Panc1 (cell line): ENCODE results near the gene BCL2. TPM values are rescaled to one million over a fixed set of nuclear protein-coding genes. Genes with fewer than 3 reads are reported as not detected.

Experiments used
- ATAC-seq: fragments of 200-7000 bp; cut with Tn5 transposase; 2 replicates; pipeline ENCODE4 v1.9.1; 2020; ENCODE audit warnings: mild to moderate bottlenecking, moderate library complexity
- BruUV-seq: library from RNA; stranded (reverse); fragments of 400-500 nt; replicated peaks from 2 replicates; lab custom pipeline; 2021; lab: Mats Ljungman, UMichigan
- CTCF ChIA-PET: fragments of 300-600 bp; sonication (Branson Sonifier 250); formaldehyde crosslinking; loops from one replicate; lab custom pipeline; 2022; ENCODE audit warnings: antibody characterized with exemption; lab: Charles Lee
- POLR2A ChIA-PET: fragments of 300-600 bp; sonication (Branson Sonifier 250); formaldehyde crosslinking; loops from one replicate; lab custom pipeline; 2022; ENCODE audit warnings: antibody characterized with exemption; lab: Charles Lee
- DNase-seq: peaks from one replicate; pipeline ENCODE4 v3.0.0-alpha.2; 2010; ENCODE audit warnings: low read depth, low spot score
- H3K27ac ChIP-seq: 2 replicates; pipeline ENCODE4 v1.5.1; 2011; ENCODE audit warnings: mild to moderate bottlenecking, low read length, inconsistent platforms
- H3K27me3 ChIP-seq: fragments of 200-500 bp; sonication (Bioruptor generic); 2 replicates; pipeline ENCODE4 v1.6.0; 2014; ENCODE audit warnings: low read length, inconsistent platforms; ENCODE audit not compliant: control insufficient read depth, insufficient read depth
- H3K36me3 ChIP-seq: fragments of 200-500 bp; sonication (Bioruptor generic); 2 replicates; pipeline ENCODE4 v1.5.1; 2014; ENCODE audit warnings: inconsistent platforms, mild to moderate bottlenecking, low read length, moderate library complexity; ENCODE audit not compliant: control insufficient read depth, insufficient read depth
- H3K4me1 ChIP-seq: 2 replicates; pipeline ENCODE4 v1.5.1; 2011; ENCODE audit warnings: inconsistent platforms, mild to moderate bottlenecking, low read length, moderate library complexity; ENCODE audit not compliant: control insufficient read depth, insufficient read depth
- H3K4me3 ChIP-seq, 2 experiments: 2 replicates each; pipeline ENCODE4 v1.5.1; 2011 to 2012; ENCODE audit warnings: low read depth in 2 of 2, low read length in 2 of 2, mild to moderate bottlenecking in 2 of 2, inconsistent platforms in 1 of 2, moderate library complexity in 1 of 2
- H3K9me3 ChIP-seq: fragments of 200-500 bp; sonication (Bioruptor generic); 2 replicates; pipeline ENCODE4 v1.5.1; 2014; ENCODE audit warnings: low read depth, mild to moderate bottlenecking, inconsistent platforms, low read length, moderate library complexity; ENCODE audit not compliant: control insufficient read depth, insufficient read depth
- CTCF ChIP-seq: fragments of 450-650 bp; IDR thresholded peaks from 2 replicates; pipeline ENCODE4 v1.5.1; 2017; ENCODE audit warnings: mild to moderate bottlenecking
- POLR2AphosphoS5 ChIP-seq: IDR thresholded peaks from 2 replicates; pipeline ENCODE4 v1.6.1; 2012; ENCODE audit warnings: mild to moderate bottlenecking, low read depth, low read length, moderate library complexity
- REST ChIP-seq, 2 experiments: IDR thresholded peaks; 2 replicates each; pipeline ENCODE4 v1.6.1; 2011 to 2012; ENCODE audit warnings: low read depth in 2 of 2, control low read depth in 1 of 2, low read length in 1 of 2, mild to moderate bottlenecking in 1 of 2, moderate library complexity in 1 of 2; ENCODE audit not compliant: insufficient read depth in 1 of 2
- SIN3A ChIP-seq: IDR thresholded peaks from 2 replicates; pipeline ENCODE4 v1.6.1; 2012; ENCODE audit warnings: low read depth, mild to moderate bottlenecking, low read length, moderate library complexity, borderline replicate concordance; ENCODE audit not compliant: insufficient read depth
- TCF7L2 ChIP-seq: IDR thresholded peaks from 2 replicates; pipeline ENCODE4 v1.6.1; 2011; ENCODE audit warnings: mild to moderate bottlenecking, low read depth, low read length, inconsistent platforms
- in situ Hi-C: cut with HindIII; loops from 2 replicates; pipeline ENCODE4 v1.10.0; 2016; ENCODE audit warnings: low sequenced_read_pairs, low pct_unique_long_range_greater_than_20kb
- intact Hi-C: fragments of 100-400 bp; cut with micrococcal nuclease; formaldehyde crosslinking; loops from one replicate; pipeline ENCODE4 v1.10.0; 2022; ENCODE audit not compliant: unreplicated experiment
- total RNA-seq: library from RNA; stranded (reverse); gene quantifications from one replicate; pipeline ENCODE4 v1.2.1, GENCODE V29; 2021; ENCODE audit not compliant: unreplicated experiment

The BCL2 gene
- total RNA-seq, 1 experiment from 2014 or later, result 0.72 TPM

- DNase-seq, result no peak
- ATAC-seq, result no peak
- Histone ChIP-seq H3K4me3 (no peak overlapping the region), H3K27ac (no peak overlapping the region), H3K9me3 (no peaks in the 10 kb centered on the region), H3K4me1 (no peaks in the 10 kb centered on the region), H3K27me3 (no peaks in the 10 kb centered on the region), H3K36me3 (no peaks in the 10 kb centered on the region)
- in situ Hi-C loops, result no loop called here
- POLR2A ChIA-PET, result no interaction called here
- CTCF ChIA-PET, result no interaction called here
- no peak for TF ChIP-seq CTCF
- TF ChIP-seq REST (IDR thresholded peaks at IDR 0.05; ENCODE audit: insufficient read depth in 1 of 2, low read depth in 2 of 2, low read length in 1 of 2), result no peak
- no peak for TF ChIP-seq SIN3A
- TF ChIP-seq POLR2AphosphoS5, result no peak
- no peak for TF ChIP-seq TCF7L2
- BruUV-seq, result no TSS peak
- intact Hi-C loops, result no loop called here
These were observed 149.7 kb downstream of the BCL2 start for GRCh38 chr18:63169853-63170252.

GRCh38 chr18:63168287-63168686 lies 151.3 kb downstream of the BCL2 start:
- intact Hi-C loops, result no loop called here
- Histone ChIP-seq H3K27ac (no peak overlapping the region), H3K36me3 (no peaks in the 10 kb centered on the region), H3K4me3 (no peak overlapping the region), H3K9me3 (no peaks in the 10 kb centered on the region), H3K4me1 (no peaks in the 10 kb centered on the region), H3K27me3 (no peaks in the 10 kb centered on the region)
- CTCF ChIA-PET, result no interaction called here
- no peak for DNase-seq
- TF ChIP-seq TCF7L2 (no peak), REST (IDR thresholded peaks at IDR 0.05; ENCODE audit: insufficient read depth in 1 of 2, low read depth in 2 of 2, low read length in 1 of 2) (no peak), POLR2AphosphoS5 (no peak), SIN3A (no peak), CTCF (no peak)
- in situ Hi-C loops, result no loop called here
- ATAC-seq, result no peak
- no TSS peak for BruUV-seq
- POLR2A ChIA-PET, result no interaction called here
